Nephron (organoid): ENCODE data around the gene KPRP.

Experiments used
- H3K27ac Mint-ChIP-seq, 3 experiments: 2 replicates each; pipeline ENCODE4 v1.8.0; 2020; ENCODE audit warnings: mixed read lengths in 3 of 3, mild to moderate bottlenecking in 2 of 3, moderate library complexity in 1 of 3
- H3K27me3 Mint-ChIP-seq: 2 replicates; pipeline ENCODE4 v1.8.0; 2021; ENCODE audit warnings: low read depth, mild to moderate bottlenecking, moderate library complexity, mixed read lengths
- H3K36me3 Mint-ChIP-seq: 2 replicates; pipeline ENCODE4 v1.8.0; 2020; ENCODE audit warnings: low read depth, mixed read lengths
- H3K4me1 Mint-ChIP-seq: 2 replicates; pipeline ENCODE4 v1.8.0; 2020; ENCODE audit warnings: mixed read lengths
- H3K4me3 Mint-ChIP-seq, 3 experiments: 2 replicates each; pipeline ENCODE4 v1.8.0; 2020; ENCODE audit warnings: mild to moderate bottlenecking in 3 of 3, mixed read lengths in 3 of 3, moderate library complexity in 2 of 3
- H3K9me3 Mint-ChIP-seq: 2 replicates; pipeline ENCODE4 v1.8.0; 2020; ENCODE audit warnings: mixed read lengths
- TF ChIP-seq, protein P1 (sequence below), 3 experiments: fragments of 200-600 bp; sonication (generic); IDR thresholded peaks; one replicate each; pipeline ENCODE4 v1.5.0; 2021; ENCODE audit warnings: antibody characterized with exemption in 3 of 3; ENCODE audit not compliant: unreplicated experiment in 3 of 3

The KPRP gene

DNA sequence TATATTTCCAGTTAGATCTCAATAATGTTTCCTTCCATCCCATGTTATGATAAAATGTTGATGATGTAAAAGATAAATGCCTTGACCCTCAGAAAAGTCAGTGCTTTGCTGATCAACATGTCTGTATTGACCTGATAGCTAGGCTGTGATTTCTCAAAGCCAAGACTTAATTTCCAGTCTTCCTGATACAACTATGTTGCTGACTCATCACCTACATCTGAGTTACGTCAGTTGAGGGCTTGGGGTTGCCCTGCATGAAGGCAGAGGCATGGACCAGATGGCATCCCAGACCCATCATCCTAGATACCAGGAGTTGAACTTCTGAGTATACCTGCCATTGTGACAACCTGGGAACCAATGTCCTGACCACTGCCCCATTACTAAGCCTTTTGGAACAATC is 43.5 kb downstream of the KPRP start:
- TF ChIP-seq, protein P1, sequence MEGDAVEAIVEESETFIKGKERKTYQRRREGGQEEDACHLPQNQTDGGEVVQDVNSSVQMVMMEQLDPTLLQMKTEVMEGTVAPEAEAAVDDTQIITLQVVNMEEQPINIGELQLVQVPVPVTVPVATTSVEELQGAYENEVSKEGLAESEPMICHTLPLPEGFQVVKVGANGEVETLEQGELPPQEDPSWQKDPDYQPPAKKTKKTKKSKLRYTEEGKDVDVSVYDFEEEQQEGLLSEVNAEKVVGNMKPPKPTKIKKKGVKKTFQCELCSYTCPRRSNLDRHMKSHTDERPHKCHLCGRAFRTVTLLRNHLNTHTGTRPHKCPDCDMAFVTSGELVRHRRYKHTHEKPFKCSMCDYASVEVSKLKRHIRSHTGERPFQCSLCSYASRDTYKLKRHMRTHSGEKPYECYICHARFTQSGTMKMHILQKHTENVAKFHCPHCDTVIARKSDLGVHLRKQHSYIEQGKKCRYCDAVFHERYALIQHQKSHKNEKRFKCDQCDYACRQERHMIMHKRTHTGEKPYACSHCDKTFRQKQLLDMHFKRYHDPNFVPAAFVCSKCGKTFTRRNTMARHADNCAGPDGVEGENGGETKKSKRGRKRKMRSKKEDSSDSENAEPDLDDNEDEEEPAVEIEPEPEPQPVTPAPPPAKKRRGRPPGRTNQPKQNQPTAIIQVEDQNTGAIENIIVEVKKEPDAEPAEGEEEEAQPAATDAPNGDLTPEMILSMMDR (IDR thresholded peaks at IDR 0.05; ENCODE audit: unreplicated experiment in 3 of 3) = no peak
- H3K4me3 Mint-ChIP-seq = no peak overlapping the region
- H3K27ac Mint-ChIP-seq = no peak overlapping the region
- no peaks in the 10 kb centered on the region for H3K4me1 Mint-ChIP-seq
- no peaks in the 10 kb centered on the region for H3K36me3 Mint-ChIP-seq
- H3K9me3 Mint-ChIP-seq = peaks cover 33% of the 10 kb centered on the region
- no peaks in the 10 kb centered on the region for H3K27me3 Mint-ChIP-seq

DNA sequence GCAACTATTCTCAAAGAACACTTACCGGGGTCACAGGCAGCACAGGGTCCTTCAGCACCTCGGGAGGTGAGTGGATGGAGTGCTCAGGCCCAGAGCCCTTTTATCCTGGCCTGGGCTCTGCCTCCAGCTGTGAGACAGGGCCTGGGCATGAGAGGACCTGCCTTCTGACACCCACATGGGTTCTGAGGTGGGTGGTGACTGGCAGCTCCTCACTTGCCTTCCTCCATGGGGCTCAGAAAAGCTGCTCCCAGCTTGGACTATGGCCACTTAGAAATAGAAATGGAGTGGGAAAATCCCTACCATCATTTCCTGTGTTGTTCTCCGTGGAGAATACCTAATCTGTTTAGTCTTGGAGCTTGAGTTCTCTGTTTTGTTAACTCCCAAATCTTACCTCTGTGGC is 48.8 kb downstream of the KPRP start, which contains the start of gene LCE1C:
Gene LCE1C, minus strand, starts transcription at position 76 of the 400 bp plus-strand sequence. CDS start 1,173 bp downstream, outside the sequence.
- Mint-ChIP-seq H3K4me1 (no peaks in the 10 kb centered on the region), H3K27ac (no peak within 1 kb of the TSS), H3K36me3 (no peaks in the 10 kb centered on the region), H3K9me3 (peaks cover 28% of the 10 kb centered on the region), H3K27me3 (no peaks in the 10 kb centered on the region), H3K4me3 (no peak within 1 kb of the TSS)
- TF ChIP-seq, protein P1 (IDR thresholded peaks at IDR 0.05; ENCODE audit: unreplicated experiment in 3 of 3) = no peak

DNA sequence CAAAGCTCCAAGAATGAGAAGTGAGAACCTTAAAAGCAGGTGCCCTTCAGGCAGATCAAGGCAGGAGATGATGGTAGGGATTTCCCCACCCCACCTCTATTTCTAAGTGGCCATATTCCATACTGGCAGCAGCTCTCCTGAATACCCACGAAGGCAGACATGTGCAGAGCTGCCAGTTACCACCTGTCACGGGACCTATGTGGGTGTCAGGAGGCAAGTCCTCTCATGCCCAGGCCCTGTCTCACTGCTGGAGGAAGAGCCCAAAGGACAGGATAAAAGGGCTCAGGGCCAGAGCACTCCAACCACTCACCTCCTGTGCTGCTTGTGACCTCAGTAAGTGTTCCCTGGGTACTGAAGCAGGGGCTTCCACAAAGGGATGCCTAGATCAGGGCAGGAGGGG is 53.2 kb downstream of the KPRP start:
- no peak overlapping the region for H3K27ac Mint-ChIP-seq

More for the DNA sequence above, 53.2 kb downstream of the KPRP start:
- TF ChIP-seq, protein P1 (IDR thresholded peaks at IDR 0.05; ENCODE audit: unreplicated experiment in 3 of 3) = no peak
- Mint-ChIP-seq H3K27me3 (no peaks in the 10 kb centered on the region), H3K9me3 (peaks cover 23% of the 10 kb centered on the region), H3K36me3 (no peaks in the 10 kb centered on the region), H3K4me1 (no peaks in the 10 kb centered on the region), H3K4me3 (no peak overlapping the region)
